Measurements from ENCODE around the gene DLX4.

The DLX4 gene

GRCh38 chr17:50014471-50015088, 45.6 kb downstream of the DLX4 start:
- no peak for ATAC-seq
- TF ChIP-seq CSRNP3 (CRISPR knock-in tag; IDR thresholded peaks at IDR 0.05), result no peak
- no peak for TF ChIP-seq PPARA (CRISPR knock-in tag; IDR thresholded peaks at IDR 0.05; ENCODE audit: borderline replicate concordance)
- TF ChIP-seq ZNF565 (CRISPR knock-in tag; conservative IDR thresholded peaks at IDR 0.05; ENCODE audit: low read depth), result no peak
- no peak for TF ChIP-seq ARNTL (CRISPR knock-in tag; IDR thresholded peaks at IDR 0.05; ENCODE audit: borderline replicate concordance, low read depth)
- no peak for TF ChIP-seq GLIS3 (CRISPR knock-in tag; IDR thresholded peaks at IDR 0.05)
- TF ChIP-seq ZFP30 (CRISPR knock-in tag; IDR thresholded peaks at IDR 0.05), result no peak
- no peak for TF ChIP-seq RARB (CRISPR knock-in tag; IDR thresholded peaks at IDR 0.05)
- TF ChIP-seq ZC3H10 (CRISPR knock-in tag; IDR thresholded peaks at IDR 0.05), result no peak
- TF ChIP-seq OSR1 (CRISPR knock-in tag; IDR thresholded peaks at IDR 0.05), result no peak
- TF ChIP-seq SNAI2 (CRISPR knock-in tag; IDR thresholded peaks at IDR 0.05), result no peak
- no peak for TF ChIP-seq PATZ1 (CRISPR knock-in tag; IDR thresholded peaks at IDR 0.05; ENCODE audit: borderline replicate concordance)
- no peak for TF ChIP-seq ZNF8 (CRISPR knock-in tag; IDR thresholded peaks at IDR 0.05)
- TF ChIP-seq TOX (CRISPR knock-in tag; IDR thresholded peaks at IDR 0.05; ENCODE audit: borderline replicate concordance), result no peak
- no peak for TF ChIP-seq ZNF70 (CRISPR knock-in tag; IDR thresholded peaks at IDR 0.05)
- TF ChIP-seq ISL1 (CRISPR knock-in tag; IDR thresholded peaks at IDR 0.05), result no peak
- no peak for TF ChIP-seq CSDC2 (CRISPR knock-in tag; IDR thresholded peaks at IDR 0.05)

GRCh38 chr17:50015146-50015545, 46.2 kb downstream of the DLX4 start:
- TF ChIP-seq CSRNP3 (CRISPR knock-in tag; IDR thresholded peaks at IDR 0.05), result no peak
- no peak for TF ChIP-seq GLIS3 (CRISPR knock-in tag; IDR thresholded peaks at IDR 0.05)
- no peak for TF ChIP-seq ZFP30 (CRISPR knock-in tag; IDR thresholded peaks at IDR 0.05)
- no peak for TF ChIP-seq RARB (CRISPR knock-in tag; IDR thresholded peaks at IDR 0.05)
- no peak for TF ChIP-seq SNAI2 (CRISPR knock-in tag; IDR thresholded peaks at IDR 0.05)
- TF ChIP-seq TSHZ2 (CRISPR knock-in tag; IDR thresholded peaks at IDR 0.05), result no peak
- no peak for TF ChIP-seq ZFP3 (CRISPR knock-in tag; IDR thresholded peaks at IDR 0.05)
- no peak for TF ChIP-seq ZNF70 (CRISPR knock-in tag; IDR thresholded peaks at IDR 0.05)
- no peak for TF ChIP-seq CSDC2 (CRISPR knock-in tag; IDR thresholded peaks at IDR 0.05)
- no peak for TF ChIP-seq TOX (CRISPR knock-in tag; IDR thresholded peaks at IDR 0.05; ENCODE audit: borderline replicate concordance)
- TF ChIP-seq POU6F1 (CRISPR knock-in tag; IDR thresholded peaks at IDR 0.05; ENCODE audit: borderline replicate concordance, low read depth), result no peak
- no peak for TF ChIP-seq OSR1 (CRISPR knock-in tag; IDR thresholded peaks at IDR 0.05)
- no peak for TF ChIP-seq ARNTL (CRISPR knock-in tag; IDR thresholded peaks at IDR 0.05; ENCODE audit: borderline replicate concordance, low read depth)
- no peak for TF ChIP-seq ZC3H10 (CRISPR knock-in tag; IDR thresholded peaks at IDR 0.05)
- no peak for TF ChIP-seq ISL1 (CRISPR knock-in tag; IDR thresholded peaks at IDR 0.05)
- no peak for TF ChIP-seq PPARA (CRISPR knock-in tag; IDR thresholded peaks at IDR 0.05; ENCODE audit: borderline replicate concordance)

GRCh38 chr17:50018909-50019308, 49.9 kb downstream of the DLX4 start:
- TF ChIP-seq CSRNP3 (CRISPR knock-in tag; IDR thresholded peaks at IDR 0.05) (no peak), SNAI2 (CRISPR knock-in tag; IDR thresholded peaks at IDR 0.05) (no peak), ISL1 (CRISPR knock-in tag; IDR thresholded peaks at IDR 0.05) (0 out of 2 replicates have a peak, but pooled peaks have one; percentile 10), POU6F1 (CRISPR knock-in tag; IDR thresholded peaks at IDR 0.05; ENCODE audit: borderline replicate concordance, low read depth) (no peak), CREB5 (CRISPR knock-in tag; IDR thresholded peaks at IDR 0.05; ENCODE audit: low read depth) (no peak)
- no peak; the same call in 1 of the 3 replicates for ATAC-seq

More at GRCh38 chr17:50015146-50015545, 46.2 kb downstream of the DLX4 start:
- no peak for ATAC-seq
